HepG2 (cell line): ENCODE results near the gene SRSF8. TPM values are rescaled to one million over a fixed set of nuclear protein-coding genes. Genes with fewer than 3 reads are reported as not detected.
A peak's percentile ranks its signal among the peaks of the same experiment; 100 is the strongest.

Experiments used
- ATAC-seq: fragments of 200-7000 bp; cut with Tn5 transposase; 3 replicates; pipeline ENCODE4 v1.9.1; 2020; ENCODE audit warnings: mild to moderate bottlenecking, moderate library complexity
- BruUV-seq: library from RNA; stranded (reverse); fragments of 400-500 nt; replicated peaks from 2 replicates; lab custom pipeline; 2021; lab: Mats Ljungman, UMichigan
- CTCF ChIA-PET: fragments of 300-600 bp; formaldehyde crosslinking; extraction: SDS; loops from one replicate; lab custom pipeline; 2021; ENCODE audit warnings: low total read pairs, inconsistent platforms, low intra/inter-chr PET ratio; lab: Yijun Ruan, JAX
- POLR2A ChIA-PET: fragments of 350-600 bp; sonication (Branson Sonifier 250); formaldehyde crosslinking; loops from one replicate; lab custom pipeline; 2020; ENCODE audit warnings: antibody characterized with exemption, inconsistent platforms; lab: Yijun Ruan, JAX
- DNase-seq: peaks from one replicate; pipeline ENCODE4 v3.0.0-alpha.2; 2015; ENCODE audit warnings: low spot score
- FAIRE-seq: peaks from 3 replicates; lab custom pipeline; 2011; peaks lifted over from hg19 to GRCh38; lab: Jason Lieb, UNC
- H2AFZ ChIP-seq: one replicate; pipeline ENCODE4 v1.6.1; 2011; ENCODE audit warnings: low read length, inconsistent platforms
- H3K27ac ChIP-seq: fragments of 300-600 bp; 3 replicates; pipeline ENCODE4 v1.8.0; 2011; ENCODE audit warnings: mixed run types, mild to moderate bottlenecking, mixed read lengths, low read length, inconsistent platforms; ENCODE audit not compliant: insufficient read depth; ENCODE audit errors: extremely low read length
- H3K27me3 ChIP-seq, 2 experiments: fragments of 200-600 bp in 1 of 2; 2 replicates in 1 of 2; 3 replicates in 1 of 2; pipeline versions ENCODE4 v1.6.0 to v1.8.0; 2011; ENCODE audit warnings: low read length in 2 of 2, mild to moderate bottlenecking in 2 of 2, moderate library complexity in 2 of 2, inconsistent platforms in 1 of 2; ENCODE audit not compliant: insufficient read depth in 2 of 2, control insufficient read depth in 1 of 2
- H3K36me3 ChIP-seq, 2 experiments: fragments of 200-600 bp in 1 of 2; replicated peaks in 1 of 2; 2 replicates in 1 of 2; 3 replicates in 1 of 2; pipeline versions ENCODE4 v1.5.1 to v1.8.0; 2011; ENCODE audit warnings: low read length in 2 of 2, inconsistent platforms in 1 of 2; ENCODE audit not compliant: insufficient read depth in 2 of 2, control insufficient read depth in 1 of 2
- H3K4me1 ChIP-seq: 2 replicates; pipeline ENCODE4 v1.5.1; 2012; ENCODE audit warnings: low read length, inconsistent platforms; ENCODE audit not compliant: insufficient read depth
- H3K4me2 ChIP-seq: 2 replicates; pipeline ENCODE4 v1.6.0; 2011; ENCODE audit warnings: low read depth, low read length, inconsistent platforms
- H3K4me3 ChIP-seq, 3 experiments: fragments of 200-600 bp in 1 of 3; sonication (generic), shearing (Covaris generic) in 1 of 3; replicated peaks in 1 of 3; 2 replicates each; pipeline ENCODE4 v1.5.1; 2011 to 2016; ENCODE audit warnings: low read length in 3 of 3, inconsistent platforms in 2 of 3, low read depth in 2 of 3, mild to moderate bottlenecking in 2 of 3, control low read depth in 1 of 3, mixed read lengths in 1 of 3; ENCODE audit not compliant: insufficient read depth in 1 of 3
- H3K79me2 ChIP-seq: one replicate; pipeline ENCODE4 v1.6.1; 2011; ENCODE audit warnings: low read length, inconsistent platforms; ENCODE audit not compliant: insufficient read depth
- H3K9ac ChIP-seq: 2 replicates; pipeline ENCODE4 v1.6.0; 2011; ENCODE audit warnings: mild to moderate bottlenecking, low read depth, low read length, inconsistent platforms; ENCODE audit not compliant: insufficient read depth
- H3K9me3 ChIP-seq: 2 replicates; pipeline ENCODE4 v1.5.1; 2012; ENCODE audit warnings: mild to moderate bottlenecking, low read length
- H4K20me1 ChIP-seq: 2 replicates; pipeline ENCODE4 v1.6.0; 2011; ENCODE audit warnings: inconsistent platforms, mild to moderate bottlenecking, low read length, moderate library complexity; ENCODE audit not compliant: insufficient read depth
- ATF2 ChIP-seq: sonication (generic); formaldehyde crosslinking; IDR thresholded peaks from 2 replicates; pipeline ENCODE4 v1.4.0; 2020; ENCODE audit warnings: missing genetic modification reagents
- BCL6 ChIP-seq: IDR thresholded peaks from 2 replicates; pipeline ENCODE4 v1.6.1; 2016; ENCODE audit warnings: missing genetic modification reagents, missing compliant biosample characterization
- CTCF ChIP-seq: sonication (generic); formaldehyde crosslinking; IDR thresholded peaks from 2 replicates; pipeline ENCODE4 v1.5.0; 2020; ENCODE audit warnings: mild to moderate bottlenecking, missing genetic modification reagents, moderate library complexity
- HNF4A ChIP-seq: sonication (generic); formaldehyde crosslinking; IDR thresholded peaks from 2 replicates; pipeline ENCODE4 v1.4.0; 2020; ENCODE audit warnings: missing genetic modification reagents
- MED8 ChIP-seq: sonication (generic); formaldehyde crosslinking; IDR thresholded peaks from 2 replicates; pipeline ENCODE4 v1.8.1; 2023; ENCODE audit warnings: mild to moderate bottlenecking, missing genetic modification reagents; ENCODE audit not compliant: insufficient replicate concordance
- PAXIP1 ChIP-seq: sonication (generic); formaldehyde crosslinking; conservative IDR thresholded peaks from 2 replicates; pipeline ENCODE4 v1.4.0; 2020; ENCODE audit warnings: mild to moderate bottlenecking, missing genetic modification reagents, moderate library complexity
- RARA ChIP-seq: IDR thresholded peaks from 2 replicates; pipeline ENCODE4 v1.6.1; 2016; ENCODE audit warnings: missing genetic modification reagents, missing compliant biosample characterization
- SALL1 ChIP-seq: sonication (generic); formaldehyde crosslinking; IDR thresholded peaks from 2 replicates; pipeline ENCODE4 v1.8.0; 2022; ENCODE audit warnings: mild to moderate bottlenecking, missing genetic modification reagents
- SPEN ChIP-seq: sonication (generic); formaldehyde crosslinking; IDR thresholded peaks from 2 replicates; pipeline ENCODE4 v1.5.1; 2020; ENCODE audit warnings: low read depth, mild to moderate bottlenecking, missing genetic modification reagents
- TBX2 ChIP-seq: sonication (generic); formaldehyde crosslinking; IDR thresholded peaks from 2 replicates; pipeline ENCODE4 v1.5.0; 2020; ENCODE audit warnings: missing genetic modification reagents, mild to moderate bottlenecking, borderline replicate concordance
- TEAD3 ChIP-seq: optimal IDR thresholded peaks from 2 replicates; pipeline ENCODE3; 2016; ENCODE audit warnings: borderline replicate concordance
- ZNF12 ChIP-seq: sonication (generic); formaldehyde crosslinking; IDR thresholded peaks from 2 replicates; pipeline ENCODE4 v1.5.0; 2020; ENCODE audit warnings: missing genetic modification reagents
- ZNF687 ChIP-seq: sonication (generic); formaldehyde crosslinking; IDR thresholded peaks from 2 replicates; pipeline ENCODE4 v1.5.1; 2020; ENCODE audit warnings: mild to moderate bottlenecking, missing genetic modification reagents, moderate library complexity
- WGBS: methylation state at CpG from one replicate; pipeline ENCODE4 v1.1.6; 2017; ENCODE audit warnings: low lambda C conversion rate; 5-methylcytosine and 5-hydroxymethylcytosine counted together
- in situ Hi-C: cut with HindIII; loops from 2 replicates; pipeline ENCODE4 v1.10.0; 2017; ENCODE audit warnings: low pct_unique_long_range_greater_than_20kb; ENCODE audit not compliant: extremely low pct_ligation_motif_present
- intact Hi-C: fragments of 100-400 bp; cut with micrococcal nuclease; formaldehyde crosslinking; loops from one replicate; pipeline ENCODE4 v1.10.0; 2022; ENCODE audit not compliant: unreplicated experiment
- polyA plus RNA-seq, 8 experiments: library from polyadenylated mRNA; depleted of rRNA in 3 of 8; stranded (reverse) in 7 of 8; unstranded in 1 of 8; fragments of >200 nt; fragmentation: Illumina TruSeq in 4 of 8; extraction: Trizol in 4 of 8; gene quantifications; 2 replicates each; pipeline versions ENCODE4 v1.2.1 to v1.2.3, GENCODE V29; 2011 to 2016; ENCODE audit warnings: low read depth in 4 of 8, missing spikeins in 1 of 8, mixed read lengths in 1 of 8; ENCODE audit not compliant: insufficient read depth in 1 of 8
- total RNA-seq, 5 experiments: library from RNA; depleted of rRNA; stranded (reverse); fragments of >200 nt; fragmentation: Illumina TruSeq; extraction: Trizol; gene quantifications; 2 replicates each; pipeline ENCODE4 v1.2.3, GENCODE V29; 2016; ENCODE audit warnings: low read depth in 1 of 5

Gene SRSF8
- total and polyA plus RNA-seq, 2 of the 13 experiments (the other 11 are each of a cell fraction or from before 2014, with no cell fraction given): 21.8 to 25.8 TPM

GRCh38 chr11:95050595-95051202, 16.0 kb upstream of the SRSF8 start:
- H3K4me3 ChIP-seq: no peak overlapping the region
- H3K27ac ChIP-seq: no peak overlapping the region
- no peak overlapping the region for H3K9ac ChIP-seq
- in situ Hi-C loops: no loop called here
- intact Hi-C loops: no loop called here
- H3K9me3 ChIP-seq: no peaks in the 10 kb centered on the region
- H3K79me2 ChIP-seq: no peaks in the 10 kb centered on the region
- H3K4me2 ChIP-seq: no peak overlapping the region; the same call in 1 of the 2 replicates
- ChIA-PET CTCF (no interaction called here), POLR2A (no interaction called here)
- BruUV-seq: no TSS peak
- 24% methylated on average over 3 of the region's 22 CpGs for WGBS
- H3K4me1 ChIP-seq: 0 out of 2 replicates have a peak, but pooled peaks cover 6% of the 10 kb centered on the region
- no peaks in the 10 kb centered on the region for H3K36me3 ChIP-seq
- FAIRE-seq (no peak), ATAC-seq (peak; percentile 81), DNase-seq (no peak)
- no peaks in the 10 kb centered on the region for H4K20me1 ChIP-seq
- H3K27me3 ChIP-seq: no peaks in the 10 kb centered on the region
- no peak overlapping the region for H2AFZ ChIP-seq
- peak; percentile 33; the same call in 1 of the 2 replicates for TF ChIP-seq ZNF687
- TF ChIP-seq BCL6 (CRISPR knock-in tag): peak; percentile 80
- TF ChIP-seq TBX2 (CRISPR knock-in tag): no peak
- TF ChIP-seq TEAD3: no peak
- TF ChIP-seq ZNF12 (CRISPR knock-in tag): no peak
- peak; percentile 33; the same call in 1 of the 2 replicates for TF ChIP-seq RARA
- peak; percentile 51; the same call in 1 of the 2 replicates for TF ChIP-seq PAXIP1 (CRISPR knock-in tag)
- TF ChIP-seq SPEN (CRISPR knock-in tag): 0 out of 2 replicates have a peak, but pooled peaks have one; percentile 25
- peak; percentile 21; the same call in 1 of the 2 replicates for TF ChIP-seq CTCF (CRISPR knock-in tag)
- TF ChIP-seq ATF2: no peak
- TF ChIP-seq SALL1 (CRISPR knock-in tag): peak; percentile 31; the same call in 1 of the 2 replicates
- no peak for TF ChIP-seq MED8 (CRISPR knock-in tag)
- peak; percentile 26; the same call in 1 of the 2 replicates for TF ChIP-seq HNF4A
